Measurements from ENCODE around the gene LRP3. TPM values are rescaled to one million over a fixed set of nuclear protein-coding genes. Genes with fewer than 3 reads are reported as not detected.
"Not testable (repeated sequence)": the region's sequence is repeated elsewhere in the genome, so short reads cannot be mapped to it uniquely, and the experiment has no call there.

LRP3 gene
- total and polyA plus RNA-seq, 3 donors from 2014 or later: 21.8 to 50.9 (median 29.3) TPM

- no peaks in the 10 kb centered on the region for H3K9me3 ChIP-seq
- no peaks in the 10 kb centered on the region for H3K36me3 ChIP-seq (ENCODE audit: low read depth, missing control alignments)
- intact Hi-C loops (cut with DNase I; ENCODE audit: low total_unique reads): no loop called here
- 87% methylated on average over 2 of the region's 2 CpGs for WGBS, 2 donors
- no peak overlapping the region for H3K27ac ChIP-seq
- H3K27me3 ChIP-seq: no peaks in the 10 kb centered on the region
- no peak for DNase-seq
- TF ChIP-seq, protein P1, sequence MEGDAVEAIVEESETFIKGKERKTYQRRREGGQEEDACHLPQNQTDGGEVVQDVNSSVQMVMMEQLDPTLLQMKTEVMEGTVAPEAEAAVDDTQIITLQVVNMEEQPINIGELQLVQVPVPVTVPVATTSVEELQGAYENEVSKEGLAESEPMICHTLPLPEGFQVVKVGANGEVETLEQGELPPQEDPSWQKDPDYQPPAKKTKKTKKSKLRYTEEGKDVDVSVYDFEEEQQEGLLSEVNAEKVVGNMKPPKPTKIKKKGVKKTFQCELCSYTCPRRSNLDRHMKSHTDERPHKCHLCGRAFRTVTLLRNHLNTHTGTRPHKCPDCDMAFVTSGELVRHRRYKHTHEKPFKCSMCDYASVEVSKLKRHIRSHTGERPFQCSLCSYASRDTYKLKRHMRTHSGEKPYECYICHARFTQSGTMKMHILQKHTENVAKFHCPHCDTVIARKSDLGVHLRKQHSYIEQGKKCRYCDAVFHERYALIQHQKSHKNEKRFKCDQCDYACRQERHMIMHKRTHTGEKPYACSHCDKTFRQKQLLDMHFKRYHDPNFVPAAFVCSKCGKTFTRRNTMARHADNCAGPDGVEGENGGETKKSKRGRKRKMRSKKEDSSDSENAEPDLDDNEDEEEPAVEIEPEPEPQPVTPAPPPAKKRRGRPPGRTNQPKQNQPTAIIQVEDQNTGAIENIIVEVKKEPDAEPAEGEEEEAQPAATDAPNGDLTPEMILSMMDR (IDR thresholded peaks at IDR 0.05): no peak
- TF ChIP-seq POLR2A (IDR thresholded peaks at IDR 0.05): no peak
- H3K4me3 ChIP-seq: no peak overlapping the region
- no peaks in the 10 kb centered on the region for H3K4me1 ChIP-seq
Measured at GRCh38 chr19:33152176-33152575, 42.0 kb upstream of the LRP3 start.

DNA sequence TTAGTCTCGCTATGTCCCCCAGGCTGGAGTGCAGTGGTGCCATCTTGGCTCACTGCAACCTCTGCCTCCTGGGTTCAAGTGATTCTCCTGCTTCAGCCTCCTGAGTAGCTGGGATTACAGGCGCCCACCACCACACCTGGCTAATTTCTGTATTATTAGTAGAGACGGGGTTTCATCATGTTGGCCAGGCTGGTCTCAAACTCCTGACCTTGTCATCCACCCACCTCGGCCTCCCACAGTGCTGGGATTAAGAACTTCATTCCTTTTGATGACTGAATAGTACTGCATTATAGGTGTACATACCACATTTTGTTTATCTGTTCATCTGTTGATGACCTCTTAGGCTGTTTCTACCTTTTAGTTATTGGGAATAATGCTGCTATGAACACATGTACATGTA, 41.5 kb upstream of the LRP3 start:
- H3K27ac ChIP-seq; H3K4me3 ChIP-seq; intact Hi-C loops (cut with DNase I; ENCODE audit: low total_unique reads); H3K4me1 ChIP-seq; DNase-seq; H3K27me3 ChIP-seq; H3K36me3 ChIP-seq (ENCODE audit: low read depth, missing control alignments); H3K9me3 ChIP-seq: not testable (repeated sequence)
- WGBS, 2 donors: 84 to 93% methylated on average over 4 of the region's 4 CpGs

- H3K27me3 ChIP-seq; DNase-seq; H3K27ac ChIP-seq; H3K9me3 ChIP-seq; H3K4me1 ChIP-seq; H3K4me3 ChIP-seq; H3K36me3 ChIP-seq (ENCODE audit: low read depth, missing control alignments); intact Hi-C loops (cut with DNase I; ENCODE audit: low total_unique reads): not testable (repeated sequence)
- WGBS, 2 donors: 78 to 83% methylated on average over 6 of the region's 6 CpGs
Measured at GRCh38 chr19:33154313-33154712, 39.8 kb upstream of the LRP3 start.

- Histone ChIP-seq H3K36me3 (ENCODE audit: low read depth, missing control alignments) (no peaks in the 10 kb centered on the region), H3K4me1 (no peaks in the 10 kb centered on the region), H3K27me3 (no peaks in the 10 kb centered on the region), H3K4me3 (no peak overlapping the region), H3K9me3 (no peaks in the 10 kb centered on the region), H3K27ac (no peak overlapping the region)
- no peak for TF ChIP-seq POLR2A (IDR thresholded peaks at IDR 0.05)
- TF ChIP-seq, protein P1 (IDR thresholded peaks at IDR 0.05): no peak
- DNase-seq: no peak
- intact Hi-C loops (cut with DNase I; ENCODE audit: low total_unique reads): no loop called here
- 32 to 61% methylated on average over 5 of the region's 5 CpGs for WGBS, 2 donors
Measured at GRCh38 chr19:33156334-33156733, 37.8 kb upstream of the LRP3 start.

- Histone ChIP-seq H3K4me1 (no peaks in the 10 kb centered on the region), H3K36me3 (ENCODE audit: low read depth, missing control alignments) (no peaks in the 10 kb centered on the region), H3K27ac (no peak overlapping the region), H3K9me3 (no peaks in the 10 kb centered on the region), H3K4me3 (no peak overlapping the region), H3K27me3 (no peaks in the 10 kb centered on the region)
- intact Hi-C loops (cut with DNase I; ENCODE audit: low total_unique reads): no loop called here
- no peak for DNase-seq
- TF ChIP-seq, protein P1 (IDR thresholded peaks at IDR 0.05): no peak
- TF ChIP-seq POLR2A (IDR thresholded peaks at IDR 0.05): no peak
- WGBS, 2 donors: 83 to 85% methylated on average over 3 of the region's 3 CpGs
Measured at GRCh38 chr19:33157906-33158305, 36.2 kb upstream of the LRP3 start.

DNA sequence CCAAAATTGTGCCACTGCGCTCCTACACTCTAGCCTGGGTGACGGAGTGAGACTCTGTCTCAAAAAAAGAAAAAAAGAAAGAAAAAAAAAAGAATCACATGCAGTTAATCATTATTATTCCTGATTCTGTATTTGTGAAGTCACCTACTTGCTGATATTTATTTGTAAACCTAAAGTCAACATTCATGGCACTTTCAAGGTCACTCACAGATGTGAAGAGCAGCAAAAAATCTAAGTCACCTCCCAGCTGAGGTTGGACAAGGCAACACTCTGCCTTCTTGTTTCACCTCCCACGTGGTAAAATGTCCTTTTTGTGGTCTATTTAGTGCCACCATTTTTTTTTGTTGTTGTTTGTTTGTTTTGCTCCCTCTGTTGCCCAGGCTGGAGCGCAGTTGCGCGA, 35.8 kb upstream of the LRP3 start:
- Histone ChIP-seq H3K27me3 (no peaks in the 10 kb centered on the region), H3K4me3 (no peak overlapping the region), H3K4me1 (no peaks in the 10 kb centered on the region), H3K27ac (no peak overlapping the region), H3K9me3 (no peaks in the 10 kb centered on the region), H3K36me3 (ENCODE audit: low read depth, missing control alignments) (no peaks in the 10 kb centered on the region)
- WGBS, 2 donors: 90 to 93% methylated on average over 6 of the region's 6 CpGs
- DNase-seq: no peak
- no peak for TF ChIP-seq POLR2A (IDR thresholded peaks at IDR 0.05)
- TF ChIP-seq, protein P1 (IDR thresholded peaks at IDR 0.05): no peak
- intact Hi-C loops (cut with DNase I; ENCODE audit: low total_unique reads): no loop called here
